Smooth muscle cell (in vitro differentiated cells): ENCODE data around the gene APBA2. TPM values are rescaled to one million over a fixed set of nuclear protein-coding genes. Genes with fewer than 3 reads are reported as not detected.

Experiments used
- DNase-seq: peaks from one replicate; lab custom pipeline; 2025; ENCODE audit not compliant: unreplicated experiment; lab: John Stamatoyannopoulos, UW
- H2AFZ ChIP-seq: fragments of 200-600 bp; sonication (generic); 2 replicates; pipeline ENCODE4 v1.6.0; 2016; ENCODE audit warnings: antibody characterized with exemption, low read depth, mild to moderate bottlenecking
- H3F3A ChIP-seq: fragments of 200-600 bp; sonication (generic); 2 replicates; pipeline ENCODE4 v1.6.0; 2017; ENCODE audit warnings: antibody characterized with exemption, low read depth
- H3K27ac ChIP-seq: fragments of 200-600 bp; sonication (generic); 2 replicates; pipeline ENCODE4 v1.5.1; 2016; ENCODE audit warnings: low read depth, mild to moderate bottlenecking
- H3K27me3 ChIP-seq: fragments of 200-600 bp; sonication (generic); 2 replicates; pipeline ENCODE4 v1.6.1; 2016; ENCODE audit warnings: low read depth, mild to moderate bottlenecking
- H3K36me3 ChIP-seq: fragments of 200-600 bp; sonication (generic); 2 replicates; pipeline ENCODE4 v1.5.1; 2016; ENCODE audit warnings: low read depth
- H3K4me1 ChIP-seq: fragments of 200-600 bp; sonication (generic); 2 replicates; pipeline ENCODE4 v1.5.1; 2016; ENCODE audit warnings: low read depth
- H3K4me2 ChIP-seq: fragments of 200-600 bp; sonication (generic); 2 replicates; pipeline ENCODE4 v1.6.0; 2016; ENCODE audit warnings: mild to moderate bottlenecking
- H3K4me3 ChIP-seq: fragments of 200-600 bp; sonication (generic); 2 replicates; pipeline ENCODE4 v1.5.1; 2016; ENCODE audit warnings: mild to moderate bottlenecking
- H3K79me2 ChIP-seq: fragments of 200-600 bp; sonication (generic); 2 replicates; pipeline ENCODE4 v1.6.0; 2016; ENCODE audit warnings: low read depth, mild to moderate bottlenecking
- H3K9ac ChIP-seq: fragments of 200-600 bp; sonication (generic); 2 replicates; pipeline ENCODE4 v1.6.0; 2016; ENCODE audit warnings: low read depth
- H3K9me3 ChIP-seq: fragments of 200-600 bp; sonication (generic); replicated peaks from 2 replicates; pipeline ENCODE4 v1.5.1; 2016; ENCODE audit warnings: low read depth
- H4K20me1 ChIP-seq: fragments of 200-600 bp; sonication (generic); 2 replicates; pipeline ENCODE4 v1.6.0; 2016; ENCODE audit warnings: low read depth
- CTCF ChIP-seq: fragments of 200-600 bp; sonication (generic); IDR thresholded peaks from 2 replicates; pipeline ENCODE4 v1.5.1; 2017; ENCODE audit warnings: borderline replicate concordance, mild to moderate bottlenecking, antibody characterized with exemption; ENCODE audit not compliant: insufficient read depth, poor library complexity, severe bottlenecking
- WGBS: methylation state at CpG from one replicate; pipeline ENCODE4 v1.1.7; 2016; ENCODE audit warnings: low lambda C conversion rate; 5-methylcytosine and 5-hydroxymethylcytosine counted together
- polyA plus RNA-seq: library from polyadenylated mRNA; unstranded; fragments of >200 nt; fragmentation: Nextera tagmentation; extraction: Ambion mirVana; gene quantifications from 2 replicates; pipeline ENCODE4 v1.2.1, GENCODE V29; 2016
- total RNA-seq: library from RNA; depleted of rRNA; stranded (reverse); fragments of >200 nt; gene quantifications from 2 replicates; pipeline ENCODE4 v1.2.3, GENCODE V29; 2014

APBA2 gene
- total and polyA plus RNA-seq, 2 experiments from 2014 or later, result 10.2 to 14.9 TPM

GRCh38 chr15:29110176-29110575 lies 224.4 kb downstream of the APBA2 start:
- no peak for DNase-seq
- H3K4me1 ChIP-seq, result no peaks in the 10 kb centered on the region
- no peak overlapping the region for H3K4me2 ChIP-seq
- no peaks in the 10 kb centered on the region for H3K9me3 ChIP-seq
- no peaks in the 10 kb centered on the region for H3F3A ChIP-seq
- no peak overlapping the region for H3K27ac ChIP-seq
- H3K27me3 ChIP-seq, result no peaks in the 10 kb centered on the region
- WGBS, result 98% methylated on average over 5 of the region's 5 CpGs
- H4K20me1 ChIP-seq, result no peaks in the 10 kb centered on the region
- no peaks in the 10 kb centered on the region for H3K79me2 ChIP-seq
- no peak overlapping the region for H2AFZ ChIP-seq
- TF ChIP-seq CTCF, result no peak
- no peak overlapping the region for H3K4me3 ChIP-seq
- H3K9ac ChIP-seq, result no peak overlapping the region
- no peaks in the 10 kb centered on the region for H3K36me3 ChIP-seq

- H3K4me3 ChIP-seq, result no peak overlapping the region
- H3K9ac ChIP-seq, result no peak overlapping the region
- H3K9me3 ChIP-seq, result no peaks in the 10 kb centered on the region
- no peaks in the 10 kb centered on the region for H3K27me3 ChIP-seq
- WGBS, result 96% methylated on average over 9 of the region's 9 CpGs
- TF ChIP-seq CTCF, result no peak
- no peak overlapping the region for H3K4me2 ChIP-seq
- H4K20me1 ChIP-seq, result no peaks in the 10 kb centered on the region
- H3K4me1 ChIP-seq, result no peaks in the 10 kb centered on the region
- H3K27ac ChIP-seq, result no peak overlapping the region
- H3K79me2 ChIP-seq, result no peaks in the 10 kb centered on the region
- no peak for DNase-seq
- H2AFZ ChIP-seq, result no peak overlapping the region
- H3F3A ChIP-seq, result no peaks in the 10 kb centered on the region
- H3K36me3 ChIP-seq, result no peaks in the 10 kb centered on the region
Observed at GRCh38 chr15:29110733-29111132, 225.0 kb downstream of the APBA2 start.

- TF ChIP-seq CTCF, result no peak
- Histone ChIP-seq H3K9ac (no peak overlapping the region), H3F3A (no peaks in the 10 kb centered on the region), H3K79me2 (no peaks in the 10 kb centered on the region), H4K20me1 (no peaks in the 10 kb centered on the region), H2AFZ (no peak overlapping the region), H3K9me3 (no peaks in the 10 kb centered on the region), H3K4me3 (no peak overlapping the region), H3K27ac (no peak overlapping the region), H3K4me1 (no peaks in the 10 kb centered on the region), H3K36me3 (no peaks in the 10 kb centered on the region), H3K27me3 (no peaks in the 10 kb centered on the region), H3K4me2 (no peak overlapping the region)
- WGBS, result 91% methylated on average over 11 of the region's 13 CpGs
- DNase-seq, result no peak
Observed at GRCh38 chr15:29111705-29112281, 226.0 kb downstream of the APBA2 start.
